Measurements from ENCODE around the gene CD248. TPM values are rescaled to one million over a fixed set of nuclear protein-coding genes. Genes with fewer than 3 reads are reported as not detected.
A peak's percentile ranks its signal among the peaks of the same experiment; 100 is the strongest.

Gene CD248
- total RNA-seq, 1 donor from 2014 or later = 58.8 TPM

DNA sequence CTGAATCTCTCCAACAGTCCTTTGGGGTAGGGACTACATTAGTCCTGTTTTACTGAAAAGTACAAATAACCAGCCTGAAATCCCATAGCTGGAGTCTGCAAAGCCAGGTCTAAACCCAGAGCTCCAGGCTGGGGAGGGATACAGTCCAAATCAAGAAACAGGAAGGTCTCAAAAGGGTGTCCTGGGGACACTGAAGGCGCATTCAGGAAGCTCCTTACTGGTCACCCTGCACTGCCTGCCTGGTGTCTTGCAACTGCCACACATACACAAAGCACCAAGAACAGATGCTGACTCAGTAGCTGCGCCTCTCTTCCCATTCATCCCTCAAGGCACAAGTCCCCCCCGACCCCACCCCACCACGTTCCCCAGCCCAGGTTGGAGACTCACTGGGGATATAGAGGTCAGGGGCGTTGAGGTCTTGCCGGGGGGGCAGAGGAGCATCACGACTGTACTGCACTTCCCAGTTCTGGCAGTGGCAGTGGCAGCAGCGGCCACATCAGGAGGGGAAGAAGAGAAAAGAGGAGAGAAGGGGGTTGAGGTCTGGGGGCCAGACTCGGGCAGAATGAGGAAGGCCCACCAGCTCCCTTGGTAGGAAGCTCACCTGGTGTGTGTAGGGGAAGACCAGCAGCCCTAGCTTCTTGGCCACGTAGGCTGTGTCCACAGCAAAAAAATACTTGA lies 29.5 kb downstream of the CD248 start:
- Histone ChIP-seq H3K79me2 (ENCODE audit: insufficient read depth, low read length) (peaks cover 42% of the 10 kb centered on the region), H3K9me3 (ENCODE audit: insufficient read depth, low read depth, low read length) (no peaks in the 10 kb centered on the region), H3K36me3 (ENCODE audit: insufficient read depth, low read length) (peaks cover 7% of the 10 kb centered on the region), H2AFZ (ENCODE audit: low read depth, low read length) (no peak overlapping the region), H3K4me3 (ENCODE audit: insufficient read depth, low read depth, low read length) (peak overlapping the region; percentile 89), H3K27me3 (ENCODE audit: insufficient read depth, low read length) (peaks cover 8% of the 10 kb centered on the region), H3K4me2 (ENCODE audit: low read length) (peak overlapping the region; percentile 98), H3K4me1 (ENCODE audit: insufficient read depth, low read length) (peaks cover 22% of the 10 kb centered on the region), H3K27ac (ENCODE audit: low read depth, low read length) (no peak overlapping the region), H4K20me1 (ENCODE audit: insufficient read depth, low read length) (peaks cover 43% of the 10 kb centered on the region), H3K9ac (ENCODE audit: low read length) (peak overlapping the region; percentile 94)
- Mint-ChIP-seq H3K27ac (ENCODE audit: unreplicated experiment) (no peak overlapping the region), H3K4me3 (ENCODE audit: unreplicated experiment) (peak overlapping the region; percentile 90), H3K4me1 (ENCODE audit: low read depth, unreplicated experiment) (peaks cover 14% of the 10 kb centered on the region), H3K27me3 (ENCODE audit: low read depth, unreplicated experiment) (peaks cover 10% of the 10 kb centered on the region), H3K36me3 (ENCODE audit: low read depth, unreplicated experiment) (peaks cover 6% of the 10 kb centered on the region), H3K9me3 (ENCODE audit: unreplicated experiment) (no peaks in the 10 kb centered on the region)
- no peak for DNase-seq (ENCODE audit: low read depth)
- TF ChIP-seq CTCF (IDR thresholded peaks at IDR 0.05; ENCODE audit: insufficient read depth, low read depth, low read length) = no peak
- TF ChIP-seq EZH2 (IDR thresholded peaks at IDR 0.05; ENCODE audit: insufficient read depth, low read length) = no peak
- FAIRE-seq = no peak

GRCh38 chr11:66286699-66287098 lies 30.1 kb downstream of the CD248 start:
- TF ChIP-seq CTCF (IDR thresholded peaks at IDR 0.05; ENCODE audit: insufficient read depth, low read depth, low read length) (no peak), EZH2 (IDR thresholded peaks at IDR 0.05; ENCODE audit: insufficient read depth, low read length) (no peak)
- no peaks in the 10 kb centered on the region for H3K9me3 ChIP-seq (ENCODE audit: insufficient read depth, low read depth, low read length)
- no peak overlapping the region for H3K9ac ChIP-seq (ENCODE audit: low read length)
- no peaks in the 10 kb centered on the region for H3K9me3 Mint-ChIP-seq (ENCODE audit: unreplicated experiment)
- no peak overlapping the region for H3K4me3 ChIP-seq (ENCODE audit: insufficient read depth, low read depth, low read length)
- H4K20me1 ChIP-seq (ENCODE audit: insufficient read depth, low read length) = peaks cover 48% of the 10 kb centered on the region
- peaks cover 14% of the 10 kb centered on the region for H3K4me1 Mint-ChIP-seq (ENCODE audit: low read depth, unreplicated experiment)
- peaks cover 7% of the 10 kb centered on the region for H3K36me3 ChIP-seq (ENCODE audit: insufficient read depth, low read length)
- H3K4me1 ChIP-seq (ENCODE audit: insufficient read depth, low read length) = peaks cover 22% of the 10 kb centered on the region
- H3K27ac ChIP-seq (ENCODE audit: low read depth, low read length) = no peak overlapping the region
- DNase-seq (ENCODE audit: low read depth) = no peak
- H3K4me3 Mint-ChIP-seq (ENCODE audit: unreplicated experiment) = peak overlapping the region; percentile 45
- peaks cover 10% of the 10 kb centered on the region for H3K27me3 Mint-ChIP-seq (ENCODE audit: low read depth, unreplicated experiment)
- no peak overlapping the region for H2AFZ ChIP-seq (ENCODE audit: low read depth, low read length)
- H3K36me3 Mint-ChIP-seq (ENCODE audit: low read depth, unreplicated experiment) = peaks cover 6% of the 10 kb centered on the region
- H3K27me3 ChIP-seq (ENCODE audit: insufficient read depth, low read length) = peaks cover 6% of the 10 kb centered on the region
- FAIRE-seq = no peak
- H3K79me2 ChIP-seq (ENCODE audit: insufficient read depth, low read length) = peaks cover 42% of the 10 kb centered on the region
- no peak overlapping the region for H3K27ac Mint-ChIP-seq (ENCODE audit: unreplicated experiment)
- no peak overlapping the region for H3K4me2 ChIP-seq (ENCODE audit: low read length)

GRCh38 chr11:66285250-66285947 lies 31.4 kb downstream of the CD248 start:
- H3K27me3 ChIP-seq (ENCODE audit: insufficient read depth, low read length) = no peaks in the 10 kb centered on the region
- Mint-ChIP-seq H3K4me1 (ENCODE audit: low read depth, unreplicated experiment) (peaks cover 16% of the 10 kb centered on the region), H3K27me3 (ENCODE audit: low read depth, unreplicated experiment) (no peaks in the 10 kb centered on the region), H3K9me3 (ENCODE audit: unreplicated experiment) (no peaks in the 10 kb centered on the region), H3K4me3 (ENCODE audit: unreplicated experiment) (peak overlapping the region; percentile 54), H3K27ac (ENCODE audit: unreplicated experiment) (no peak overlapping the region), H3K36me3 (ENCODE audit: low read depth, unreplicated experiment) (peaks cover 6% of the 10 kb centered on the region)
- peaks cover 61% of the 10 kb centered on the region for H4K20me1 ChIP-seq (ENCODE audit: insufficient read depth, low read length)
- H3K36me3 ChIP-seq (ENCODE audit: insufficient read depth, low read length) = peaks cover 7% of the 10 kb centered on the region
- no peaks in the 10 kb centered on the region for H3K9me3 ChIP-seq (ENCODE audit: insufficient read depth, low read depth, low read length)
- H3K4me2 ChIP-seq (ENCODE audit: low read length) = no peak overlapping the region
- TF ChIP-seq EZH2 (IDR thresholded peaks at IDR 0.05; ENCODE audit: insufficient read depth, low read length) (no peak), CTCF (IDR thresholded peaks at IDR 0.05; ENCODE audit: insufficient read depth, low read depth, low read length) (no peak)
- no peak overlapping the region for H3K4me3 ChIP-seq (ENCODE audit: insufficient read depth, low read depth, low read length)
- H3K27ac ChIP-seq (ENCODE audit: low read depth, low read length) = no peak overlapping the region
- FAIRE-seq (no peak), DNase-seq (ENCODE audit: low read depth) (no peak)
- H3K4me1 ChIP-seq (ENCODE audit: insufficient read depth, low read length) = peaks cover 29% of the 10 kb centered on the region
- H3K9ac ChIP-seq (ENCODE audit: low read length) = no peak overlapping the region
- peaks cover 42% of the 10 kb centered on the region for H3K79me2 ChIP-seq (ENCODE audit: insufficient read depth, low read length)
- no peak overlapping the region for H2AFZ ChIP-seq (ENCODE audit: low read depth, low read length)

Data from astrocyte (in vitro differentiated cells and primary cell).